Activated CD8-positive, alpha-beta T cell treated with anti-CD3 and anti-CD28 coated beads for 36 hours (primary cell): ENCODE data around the gene ESRP2. TPM values are rescaled to one million over a fixed set of nuclear protein-coding genes. Genes with fewer than 3 reads are reported as not detected.

Source experiments
- ATAC-seq: fragments of 200-7000 bp; cut with Tn5 transposase; one replicate; pipeline ENCODE4 v1.10.0; 2021; ENCODE audit warnings: mild to moderate bottlenecking, moderate library complexity
- CTCF ChIA-PET: fragments of 350-600 bp; sonication (Branson Sonifier 250); formaldehyde crosslinking; loops from one replicate; lab custom pipeline; 2021; ENCODE audit warnings: antibody characterized with exemption; lab: Charles Lee
- POLR2A ChIA-PET: fragments of 350-600 bp; sonication (Branson Sonifier 250); formaldehyde crosslinking; loops from one replicate; lab custom pipeline; 2021; ENCODE audit warnings: antibody characterized with exemption; lab: Charles Lee
- DNase-seq: peaks from one replicate; pipeline ENCODE4 v3.0.0-alpha.2; 2020
- H3K27ac Mint-ChIP-seq: one replicate; pipeline ENCODE4 v1.8.0; 2021; ENCODE audit warnings: mild to moderate bottlenecking, mixed read lengths
- H3K27me3 Mint-ChIP-seq: one replicate; pipeline ENCODE4 v1.8.0; 2021; ENCODE audit warnings: mixed read lengths
- H3K36me3 Mint-ChIP-seq: one replicate; pipeline ENCODE4 v1.8.0; 2021; ENCODE audit warnings: low read depth, mixed read lengths
- H3K4me1 Mint-ChIP-seq: one replicate; pipeline ENCODE4 v1.8.0; 2021; ENCODE audit warnings: low read depth, mixed read lengths
- H3K4me3 Mint-ChIP-seq: one replicate; pipeline ENCODE4 v1.8.0; 2021; ENCODE audit warnings: mild to moderate bottlenecking, moderate library complexity, mixed read lengths
- H3K9me3 Mint-ChIP-seq: one replicate; pipeline ENCODE4 v1.8.0; 2021; ENCODE audit warnings: mixed read lengths
- intact Hi-C: fragments of 100-400 bp; cut with micrococcal nuclease; formaldehyde crosslinking; loops from one replicate; pipeline ENCODE4 v1.10.0; 2022
- total RNA-seq, 2 experiments: library from RNA; stranded (reverse); gene quantifications; one replicate each; pipeline ENCODE4 v1.2.3, GENCODE V29; 2021
- TF ChIP-seq, protein P1 (sequence below): fragments of 200-600 bp; IDR thresholded peaks from one replicate; pipeline ENCODE4 v1.8.0; 2022; ENCODE audit warnings: antibody characterized with exemption, mild to moderate bottlenecking

The ESRP2 gene
- total RNA-seq, 2 experiments from 2014 or later, result 0.65 to 0.77 TPM

GRCh38 chr16:68197250-68197649 is 38.7 kb downstream of the ESRP2 start:
- H3K27me3 Mint-ChIP-seq, result no peaks in the 10 kb centered on the region
- ChIA-PET POLR2A (interaction anchor here (1.0 kb wide), 1 partner anchor 30 kb away, joined by 3 read pairs; no protein-coding TSS in a partner anchor), CTCF (interaction anchor here (1.4 kb wide), 2 partner anchors 33 to 157 kb away, joined by 3 to 6 read pairs; no protein-coding TSS in a partner anchor)
- intact Hi-C loops, result no loop called here
- ATAC-seq (no peak), DNase-seq (no peak)
- TF ChIP-seq, protein P1, sequence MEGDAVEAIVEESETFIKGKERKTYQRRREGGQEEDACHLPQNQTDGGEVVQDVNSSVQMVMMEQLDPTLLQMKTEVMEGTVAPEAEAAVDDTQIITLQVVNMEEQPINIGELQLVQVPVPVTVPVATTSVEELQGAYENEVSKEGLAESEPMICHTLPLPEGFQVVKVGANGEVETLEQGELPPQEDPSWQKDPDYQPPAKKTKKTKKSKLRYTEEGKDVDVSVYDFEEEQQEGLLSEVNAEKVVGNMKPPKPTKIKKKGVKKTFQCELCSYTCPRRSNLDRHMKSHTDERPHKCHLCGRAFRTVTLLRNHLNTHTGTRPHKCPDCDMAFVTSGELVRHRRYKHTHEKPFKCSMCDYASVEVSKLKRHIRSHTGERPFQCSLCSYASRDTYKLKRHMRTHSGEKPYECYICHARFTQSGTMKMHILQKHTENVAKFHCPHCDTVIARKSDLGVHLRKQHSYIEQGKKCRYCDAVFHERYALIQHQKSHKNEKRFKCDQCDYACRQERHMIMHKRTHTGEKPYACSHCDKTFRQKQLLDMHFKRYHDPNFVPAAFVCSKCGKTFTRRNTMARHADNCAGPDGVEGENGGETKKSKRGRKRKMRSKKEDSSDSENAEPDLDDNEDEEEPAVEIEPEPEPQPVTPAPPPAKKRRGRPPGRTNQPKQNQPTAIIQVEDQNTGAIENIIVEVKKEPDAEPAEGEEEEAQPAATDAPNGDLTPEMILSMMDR, result no peak
- no peaks in the 10 kb centered on the region for H3K9me3 Mint-ChIP-seq
- H3K4me1 Mint-ChIP-seq, result peaks cover 20% of the 10 kb centered on the region
- H3K36me3 Mint-ChIP-seq, result peaks cover 10% of the 10 kb centered on the region
- no peak overlapping the region for H3K27ac Mint-ChIP-seq
- no peak overlapping the region for H3K4me3 Mint-ChIP-seq

- ChIA-PET POLR2A (no interaction called here), CTCF (interaction anchor here (2.7 kb wide), 1 partner anchor 34 kb away, joined by 9 read pairs; no protein-coding TSS in a partner anchor)
- Mint-ChIP-seq H3K27ac (no peak overlapping the region), H3K27me3 (no peaks in the 10 kb centered on the region), H3K9me3 (no peaks in the 10 kb centered on the region), H3K4me3 (no peak overlapping the region), H3K36me3 (peaks cover 20% of the 10 kb centered on the region), H3K4me1 (peaks cover 10% of the 10 kb centered on the region)
- DNase-seq, result no peak
- TF ChIP-seq, protein P1, result no peak
- ATAC-seq, result no peak
- intact Hi-C loops, result no loop called here
Observed at GRCh38 chr16:68194251-68194650, 41.7 kb downstream of the ESRP2 start.

GRCh38 chr16:68190736-68191510 is 45.0 kb downstream of the ESRP2 start:
- peaks cover 32% of the 10 kb centered on the region for H3K36me3 Mint-ChIP-seq
- H3K4me1 Mint-ChIP-seq, result peaks cover 6% of the 10 kb centered on the region
- H3K27ac Mint-ChIP-seq, result peak overlapping the region; percentile 9
- TF ChIP-seq, protein P1, result no peak
- POLR2A ChIA-PET, result no interaction called here
- intact Hi-C loops, result no loop called here
- H3K4me3 Mint-ChIP-seq, result no peak overlapping the region
- CTCF ChIA-PET, result no interaction called here
- no peaks in the 10 kb centered on the region for H3K27me3 Mint-ChIP-seq
- H3K9me3 Mint-ChIP-seq, result no peaks in the 10 kb centered on the region
- ATAC-seq, result no peak
- DNase-seq, result no peak

DNA sequence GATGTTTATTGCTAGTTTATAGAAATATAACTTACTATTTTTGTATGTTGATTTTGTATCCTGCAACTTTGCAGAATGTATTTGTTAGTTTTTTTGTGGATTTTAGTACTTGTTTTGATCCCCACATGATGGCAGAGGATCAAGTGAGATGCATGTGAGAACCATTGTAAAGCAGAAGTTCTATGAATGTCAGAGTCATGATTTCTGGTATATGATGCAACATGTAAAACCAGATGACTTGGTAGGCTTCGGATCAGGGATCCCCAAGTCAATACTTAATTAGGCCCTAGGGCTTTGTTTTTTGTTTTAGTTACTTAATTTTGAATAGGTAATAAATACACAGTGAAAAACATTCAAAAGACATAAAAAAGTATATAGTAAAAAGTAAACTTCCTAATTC is 45.8 kb downstream of the ESRP2 start:
- ChIA-PET CTCF (no interaction called here), POLR2A (no interaction called here)
- Mint-ChIP-seq H3K27ac (no peak overlapping the region), H3K4me3 (no peak overlapping the region), H3K4me1 (peaks cover 6% of the 10 kb centered on the region), H3K9me3 (no peaks in the 10 kb centered on the region), H3K27me3 (no peaks in the 10 kb centered on the region), H3K36me3 (peaks cover 36% of the 10 kb centered on the region)
- TF ChIP-seq, protein P1, result no peak
- DNase-seq (no peak), ATAC-seq (no peak)
- intact Hi-C loops, result no loop called here

DNA sequence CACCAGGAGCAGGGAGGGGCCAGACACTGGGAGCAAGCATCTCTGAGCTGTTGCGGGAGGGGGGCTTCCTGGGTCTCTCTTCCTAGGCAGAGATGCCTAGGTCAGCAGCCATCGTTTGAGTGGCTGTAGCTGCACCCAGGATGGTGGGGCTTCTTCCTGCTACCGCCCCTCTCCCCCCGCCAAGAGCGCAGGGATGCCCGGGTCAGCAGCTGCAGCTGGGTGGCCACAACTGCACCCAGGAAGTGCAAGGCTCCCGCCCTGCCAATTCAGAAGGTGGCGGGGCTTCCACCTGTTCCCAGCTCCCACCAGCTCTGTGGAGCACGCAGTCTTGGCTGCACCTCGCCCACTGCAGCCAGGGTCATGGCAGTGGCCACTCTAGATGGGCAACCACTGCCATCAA is 47.8 kb downstream of the ESRP2 start:
- Mint-ChIP-seq H3K27ac (no peak overlapping the region), H3K9me3 (no peaks in the 10 kb centered on the region), H3K4me1 (no peaks in the 10 kb centered on the region), H3K27me3 (no peaks in the 10 kb centered on the region), H3K36me3 (peaks cover 40% of the 10 kb centered on the region), H3K4me3 (no peak overlapping the region)
- CTCF ChIA-PET, result no interaction called here
- intact Hi-C loops, result no loop called here
- DNase-seq (no peak), ATAC-seq (no peak)
- POLR2A ChIA-PET, result no interaction called here
- TF ChIP-seq, protein P1, result no peak
